ENCODE results near the gene NMU. TPM values are rescaled to one million over a fixed set of nuclear protein-coding genes. Genes with fewer than 3 reads are reported as not detected.
"Not testable (repeated sequence)": the region's sequence is repeated elsewhere in the genome, so short reads cannot be mapped to it uniquely, and the experiment has no call there.

The NMU gene
- total RNA-seq, 1 experiment from 2014 or later, result not detected

GRCh38 chr4:55625835-55626234, 10.3 kb downstream of the NMU start:
- no peak for DNase-seq
- Mint-ChIP-seq H3K4me1 (ENCODE audit: low read depth, unreplicated experiment) (no peaks in the 10 kb centered on the region), H3K36me3 (ENCODE audit: insufficient read depth, unreplicated experiment) (no peaks in the 10 kb centered on the region), H3K27ac (ENCODE audit: unreplicated experiment) (no peak overlapping the region), H3K27me3 (ENCODE audit: insufficient read depth, unreplicated experiment) (peaks cover 7% of the 10 kb centered on the region), H3K9me3 (ENCODE audit: unreplicated experiment) (no peaks in the 10 kb centered on the region), H3K4me3 (ENCODE audit: unreplicated experiment) (no peak overlapping the region)
- H3K4me3 ChIP-seq (ENCODE audit: low read depth, low read length), result no peak overlapping the region
- TF ChIP-seq CTCF (IDR thresholded peaks at IDR 0.05; ENCODE audit: insufficient read depth in 1 of 2, low read depth in 1 of 2, low read length in 1 of 2, severe bottlenecking in 1 of 2, unreplicated experiment in 1 of 2), result no peak
- no peaks in the 10 kb centered on the region for H3K36me3 ChIP-seq (ENCODE audit: control insufficient read depth, insufficient read depth, low read length)
- ChIA-PET POLR2A (no interaction called here), CTCF (no interaction called here)
- BruUV-seq (replicated peaks), result no TSS peak
- H3K4me1 ChIP-seq, result no peaks in the 10 kb centered on the region
- intact Hi-C loops (cut with micrococcal nuclease; ENCODE audit: unreplicated experiment), result no loop called here
- no peaks in the 10 kb centered on the region for H3K27me3 ChIP-seq (replicated peaks; ENCODE audit: control insufficient read depth, insufficient read depth, low read length)
- H3K9me3 ChIP-seq, result 0 out of 2 replicates have a peak, but pooled peaks cover 2% of the 10 kb centered on the region

- H3K9me3 Mint-ChIP-seq (ENCODE audit: unreplicated experiment); DNase-seq; H3K36me3 ChIP-seq (ENCODE audit: control insufficient read depth, insufficient read depth, low read length); H3K27me3 ChIP-seq (replicated peaks; ENCODE audit: control insufficient read depth, insufficient read depth, low read length); H3K9me3 ChIP-seq; H3K4me1 Mint-ChIP-seq (ENCODE audit: low read depth, unreplicated experiment); H3K4me3 ChIP-seq (ENCODE audit: low read depth, low read length); CTCF ChIA-PET; H3K4me1 ChIP-seq; BruUV-seq (replicated peaks); intact Hi-C loops (cut with micrococcal nuclease; ENCODE audit: unreplicated experiment); H3K36me3 Mint-ChIP-seq (ENCODE audit: insufficient read depth, unreplicated experiment); H3K27ac Mint-ChIP-seq (ENCODE audit: unreplicated experiment); POLR2A ChIA-PET; H3K4me3 Mint-ChIP-seq (ENCODE audit: unreplicated experiment); H3K27me3 Mint-ChIP-seq (ENCODE audit: insufficient read depth, unreplicated experiment): not testable (repeated sequence)
These were observed 12.0 kb downstream of the NMU start for GRCh38 chr4:55624063-55624462.

GRCh38 chr4:55618546-55619143, 17.5 kb downstream of the NMU start:
- H3K36me3 ChIP-seq (ENCODE audit: control insufficient read depth, insufficient read depth, low read length), result no peaks in the 10 kb centered on the region
- Mint-ChIP-seq H3K27me3 (ENCODE audit: insufficient read depth, unreplicated experiment) (peaks cover 6% of the 10 kb centered on the region), H3K9me3 (ENCODE audit: unreplicated experiment) (peaks cover 10% of the 10 kb centered on the region), H3K4me1 (ENCODE audit: low read depth, unreplicated experiment) (peaks cover 6% of the 10 kb centered on the region), H3K4me3 (ENCODE audit: unreplicated experiment) (peak overlapping the region; percentile 69), H3K27ac (ENCODE audit: unreplicated experiment) (no peak overlapping the region), H3K36me3 (ENCODE audit: insufficient read depth, unreplicated experiment) (no peaks in the 10 kb centered on the region)
- intact Hi-C loops (cut with micrococcal nuclease; ENCODE audit: unreplicated experiment), result no loop called here
- no peaks in the 10 kb centered on the region for H3K9me3 ChIP-seq
- H3K4me3 ChIP-seq (ENCODE audit: low read depth, low read length), result peak overlapping the region; percentile 29
- BruUV-seq (replicated peaks), result no TSS peak
- DNase-seq, result no peak
- no peaks in the 10 kb centered on the region for H3K4me1 ChIP-seq
- H3K27me3 ChIP-seq (replicated peaks; ENCODE audit: control insufficient read depth, insufficient read depth, low read length), result no peaks in the 10 kb centered on the region
- POLR2A ChIA-PET, result no interaction called here
- CTCF ChIA-PET, result no interaction called here
- no peak for TF ChIP-seq CTCF (IDR thresholded peaks at IDR 0.05; ENCODE audit: insufficient read depth in 1 of 2, low read depth in 1 of 2, low read length in 1 of 2, severe bottlenecking in 1 of 2, unreplicated experiment in 1 of 2)
